Fibroblast of skin of right biceps (primary cell): ENCODE data around the gene CEP128.

ENCODE experiments used
- DNase-seq: peaks from one replicate; pipeline ENCODE4 v3.0.0-alpha.2; 2013

Gene CEP128

GRCh38 chr14:80658155-80658554 lies 283.4 kb downstream of the CEP128 start:
- no peak for DNase-seq

DNA sequence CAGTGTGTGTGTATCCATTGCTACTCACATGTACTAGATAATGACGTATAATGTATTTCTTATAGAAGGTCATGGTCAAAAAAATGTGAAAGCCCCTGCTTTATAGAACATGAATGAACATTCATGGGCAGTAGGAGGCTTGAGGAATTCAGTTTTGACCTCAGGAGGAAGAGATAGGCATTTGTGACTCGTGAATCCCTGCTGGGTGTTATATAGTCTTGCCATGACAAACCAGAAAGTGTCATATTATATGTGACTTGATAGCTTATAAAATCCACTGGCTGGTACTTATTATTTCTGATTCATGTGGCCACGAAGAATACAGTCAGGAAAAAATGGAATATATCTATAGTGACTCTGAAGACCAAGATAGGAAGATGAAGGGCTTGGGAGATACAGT lies 287.6 kb downstream of the CEP128 start:
- peak; percentile 68 for DNase-seq

- no peak for DNase-seq
Measured at GRCh38 chr14:80645667-80646413, 295.7 kb downstream of the CEP128 start.

- no peak for DNase-seq
Measured at GRCh38 chr14:80644826-80645225, 296.7 kb downstream of the CEP128 start.

DNA sequence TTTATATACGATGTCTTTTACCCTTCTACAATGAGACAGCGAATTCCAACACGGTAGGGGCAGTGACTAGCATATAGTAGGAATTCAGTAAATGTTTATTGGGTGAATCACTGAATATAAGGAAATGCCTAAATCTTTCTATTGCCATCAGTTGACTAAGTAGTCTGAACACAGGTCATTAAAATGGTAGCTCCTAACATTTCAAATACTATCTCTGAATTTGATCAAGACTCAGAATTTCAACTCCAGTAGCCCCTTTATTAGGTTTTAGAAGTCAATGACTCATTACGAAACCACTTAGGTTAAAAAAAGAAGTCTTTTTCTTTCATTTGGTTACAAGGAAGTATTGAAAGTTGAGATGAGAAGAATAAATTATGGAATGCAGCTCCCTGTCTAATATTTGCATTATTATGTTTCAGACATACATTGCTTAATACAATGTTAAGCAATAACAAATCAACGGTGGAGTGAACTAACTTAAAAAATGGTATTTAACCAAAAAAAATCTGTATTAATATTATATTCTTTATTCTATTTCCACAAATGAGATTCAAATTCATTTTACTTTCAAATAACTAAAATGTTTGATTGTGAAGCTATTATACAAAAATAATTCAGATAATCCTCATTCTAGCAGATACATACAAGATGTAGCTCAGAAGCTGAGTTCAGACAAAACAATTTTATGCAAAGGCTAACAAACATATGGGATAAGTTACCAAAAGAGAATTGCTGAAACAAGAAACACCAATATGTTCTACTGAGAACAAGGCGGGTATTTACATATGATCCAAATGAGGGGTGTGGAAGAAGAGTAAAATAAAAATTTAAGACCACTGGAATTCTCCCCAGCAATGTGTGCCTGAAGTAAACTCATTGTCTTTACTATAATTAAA lies 302.7 kb downstream of the CEP128 start:
- DNase-seq: peak; percentile 96

DNA sequence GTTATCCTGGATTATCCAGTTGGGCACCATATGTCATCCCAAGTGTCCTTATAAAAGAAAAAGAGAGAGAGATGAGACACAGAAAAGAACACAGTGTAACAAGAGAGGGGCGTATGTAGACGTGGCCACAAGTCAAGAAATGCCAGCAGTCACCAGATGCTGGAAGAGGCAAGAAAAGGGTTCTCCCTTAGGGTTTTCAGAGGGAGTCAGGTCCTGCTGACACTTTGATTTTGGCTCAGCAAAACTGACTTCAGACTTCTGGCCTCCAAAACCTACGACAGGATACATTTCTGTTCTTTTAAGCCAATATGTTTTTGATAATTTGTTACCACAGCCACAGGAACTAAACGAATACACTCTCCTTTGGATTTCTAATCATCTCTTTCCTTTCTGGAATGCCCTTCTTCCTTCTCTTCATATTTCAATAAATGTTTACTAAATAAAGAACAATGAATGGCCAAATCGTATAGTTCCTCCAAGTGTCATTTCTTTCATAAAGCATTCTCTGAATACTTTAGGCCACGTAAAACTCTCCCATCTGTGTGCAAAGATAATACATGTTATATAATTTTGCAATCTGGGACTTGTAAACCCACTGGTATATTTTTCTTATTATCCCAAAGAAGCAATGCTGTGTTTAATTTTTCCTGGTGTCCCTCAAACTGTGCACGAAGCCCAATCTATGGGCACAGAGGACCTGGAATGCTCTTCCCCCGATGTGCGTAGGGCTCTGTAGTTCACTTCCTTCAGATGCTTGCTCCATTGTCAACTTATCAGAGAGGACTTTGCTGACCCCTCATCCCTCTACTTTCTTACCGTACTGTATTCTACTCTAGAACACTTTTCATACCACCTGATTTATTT lies 303.6 kb downstream of the CEP128 start:
- DNase-seq: peak; percentile 57

GRCh38 chr14:80636071-80636470 lies 305.5 kb downstream of the CEP128 start:
- DNase-seq: no peak

GRCh38 chr14:80634106-80634758 lies 307.3 kb downstream of the CEP128 start:
- DNase-seq: peak; percentile 42

- DNase-seq: peak; percentile 70
Measured at GRCh38 chr14:80629606-80630005, 311.9 kb downstream of the CEP128 start.

DNA sequence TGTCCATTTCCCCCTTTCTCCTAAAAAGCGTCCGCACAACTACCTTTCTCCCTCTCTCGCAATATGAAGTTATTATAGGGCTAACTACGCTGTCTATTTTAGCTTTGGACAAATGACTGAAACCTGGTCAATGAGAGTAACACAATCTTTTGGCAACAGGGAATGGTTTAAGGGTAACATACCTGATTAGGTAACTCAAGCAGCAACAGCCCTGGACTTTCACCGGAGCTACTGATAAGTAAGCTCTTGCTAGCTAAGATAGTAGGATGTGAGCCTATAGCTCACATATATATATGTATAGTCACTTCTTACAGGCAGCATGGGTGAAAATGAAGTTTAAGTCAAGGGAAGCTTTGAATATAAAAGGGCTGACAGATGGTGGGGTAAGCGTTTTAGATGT lies 313.0 kb downstream of the CEP128 start:
- no peak for DNase-seq

GRCh38 chr14:80627745-80628144 lies 313.8 kb downstream of the CEP128 start:
- peak; percentile 28 for DNase-seq

DNA sequence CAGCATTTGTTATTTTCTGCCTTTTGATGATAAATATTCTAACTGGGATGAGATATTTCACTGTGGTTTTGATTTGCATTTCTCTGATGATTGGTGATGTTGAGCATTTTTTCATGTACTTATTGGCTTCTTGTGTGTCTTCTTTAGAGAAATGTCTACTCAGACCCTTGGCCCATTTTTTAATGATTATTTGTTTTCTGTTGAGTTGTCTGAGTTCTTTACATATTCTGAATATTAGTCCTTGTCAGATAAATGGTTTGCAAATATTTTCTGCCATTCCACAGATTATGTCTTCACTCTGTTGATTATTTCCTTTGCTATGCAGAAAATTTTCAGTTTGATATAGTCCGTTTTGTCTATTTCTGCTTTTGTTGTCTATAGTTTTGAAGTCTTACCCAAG lies 317.0 kb downstream of the CEP128 start:
- peak; percentile 73 for DNase-seq

DNA sequence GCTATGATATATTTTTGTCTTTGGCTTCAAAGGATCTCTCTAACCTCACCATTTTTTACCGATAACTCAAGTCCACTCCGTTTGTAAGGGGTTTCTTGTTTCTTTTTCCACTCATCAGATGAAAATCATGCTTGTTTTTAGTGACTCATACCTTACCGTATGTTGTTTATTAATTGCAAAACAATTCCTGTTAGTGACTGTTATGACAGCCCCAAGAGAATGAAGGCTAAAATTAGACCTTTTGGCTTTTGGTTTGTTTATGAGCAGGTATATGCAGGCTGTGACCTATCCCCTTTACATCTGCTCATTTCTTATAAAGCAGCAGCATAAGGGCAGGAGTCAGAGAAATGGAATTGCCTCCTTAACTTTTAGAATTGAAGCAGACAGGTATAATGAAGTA lies 319.8 kb downstream of the CEP128 start:
- peak; percentile 74 for DNase-seq

DNA sequence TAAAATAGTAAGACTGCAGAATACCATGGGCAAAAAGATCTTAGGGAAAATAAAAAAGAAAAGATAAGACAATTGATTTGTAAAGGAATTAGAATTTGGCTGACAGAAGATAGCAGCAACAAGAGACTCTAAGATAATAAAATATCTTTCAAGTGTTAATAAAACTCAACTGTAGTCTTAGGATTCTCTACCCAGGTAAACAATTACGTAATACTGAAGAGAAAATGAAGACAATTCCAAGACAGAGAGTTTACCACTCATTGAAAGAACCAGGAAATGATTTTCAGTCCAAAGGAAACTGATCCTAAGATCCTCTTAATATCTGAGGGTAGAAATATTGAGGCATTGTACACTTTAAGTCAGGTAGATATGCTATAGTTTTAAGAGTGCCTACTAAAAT lies 321.1 kb downstream of the CEP128 start:
- no peak for DNase-seq

DNA sequence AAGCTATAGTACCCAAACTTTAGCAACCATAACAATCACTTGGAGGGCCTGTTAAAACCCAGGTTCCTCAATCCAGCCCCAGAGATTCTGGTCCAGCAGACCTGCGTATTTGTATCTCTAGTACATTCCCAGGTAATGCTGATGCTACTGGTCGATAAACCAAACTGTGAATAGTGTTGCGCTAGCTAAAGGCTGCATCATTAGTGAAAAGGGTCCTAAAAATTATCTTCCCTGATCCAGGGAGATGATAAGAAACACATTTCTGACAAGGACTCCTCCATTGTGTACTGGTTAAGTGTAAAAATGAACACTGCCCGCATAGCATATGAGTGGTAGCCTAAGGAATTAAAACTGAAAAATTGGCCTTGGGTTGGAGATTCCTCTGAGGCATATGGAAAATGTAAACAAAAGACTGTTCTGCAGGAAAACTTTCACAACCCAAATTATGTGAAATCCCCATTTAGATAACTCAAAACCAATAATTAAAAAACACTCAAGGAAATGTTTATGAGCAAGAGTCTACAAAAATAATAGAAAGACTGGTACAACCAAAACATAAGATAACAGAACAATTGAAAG lies 322.7 kb downstream of the CEP128 start:
- peak; percentile 60 for DNase-seq

- DNase-seq: no peak
Measured at GRCh38 chr14:80615831-80616230, 325.7 kb downstream of the CEP128 start.

DNA sequence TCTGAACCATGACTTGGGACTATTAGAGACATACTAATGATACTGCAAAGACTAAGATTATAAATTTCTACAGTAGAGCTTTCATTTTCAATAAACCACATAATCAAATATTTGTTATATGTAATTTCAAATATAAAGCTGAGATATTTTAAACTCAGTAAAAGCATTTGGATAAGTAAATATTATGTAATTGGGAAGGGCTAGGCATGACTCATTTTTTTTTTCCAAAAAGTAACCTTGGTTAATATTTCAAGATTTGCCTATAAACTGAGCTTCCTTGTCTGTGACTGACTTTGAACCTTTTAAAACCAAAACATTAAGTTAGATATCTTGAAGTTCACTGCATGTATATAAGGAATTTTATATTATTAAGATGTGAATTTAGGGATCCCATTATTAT lies 332.5 kb downstream of the CEP128 start:
- no peak for DNase-seq

GRCh38 chr14:80608563-80608962 lies 333.0 kb downstream of the CEP128 start:
- no peak for DNase-seq

DNA sequence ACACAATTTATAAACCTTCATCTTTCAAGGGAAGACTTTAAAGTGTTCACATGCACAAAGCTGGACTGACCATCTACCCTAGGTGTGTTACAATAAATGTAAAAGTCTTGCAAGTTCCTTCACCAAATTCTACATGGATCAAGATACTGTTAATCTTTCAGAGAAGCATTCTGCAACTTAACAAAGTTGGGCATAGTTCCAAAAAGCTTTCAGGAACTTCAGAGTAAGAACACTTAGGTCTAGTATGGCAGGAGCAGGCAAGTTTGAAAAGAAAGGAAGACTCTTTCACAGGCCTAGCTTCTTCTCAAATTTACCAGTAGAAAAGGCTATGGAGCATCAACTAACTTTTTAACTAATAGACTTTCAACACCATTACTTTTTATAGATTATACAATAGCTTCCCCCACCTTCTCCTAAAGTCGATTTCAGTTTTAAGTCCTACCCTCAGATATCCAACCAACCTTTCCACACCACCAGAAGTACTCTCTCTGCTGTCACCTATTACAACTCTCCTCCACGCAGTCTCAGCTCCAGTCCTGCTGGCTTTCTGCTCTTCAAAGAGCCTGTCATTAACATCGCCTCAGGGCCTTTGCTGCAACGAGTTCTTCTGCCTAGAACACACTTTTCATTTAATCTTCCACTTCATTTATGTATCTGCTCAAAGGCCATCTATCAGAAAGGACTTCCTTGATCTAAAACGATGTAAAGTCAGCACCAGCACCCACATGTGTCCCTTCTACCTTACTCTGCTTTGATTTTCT lies 333.9 kb downstream of the CEP128 start:
- DNase-seq: no peak

DNA sequence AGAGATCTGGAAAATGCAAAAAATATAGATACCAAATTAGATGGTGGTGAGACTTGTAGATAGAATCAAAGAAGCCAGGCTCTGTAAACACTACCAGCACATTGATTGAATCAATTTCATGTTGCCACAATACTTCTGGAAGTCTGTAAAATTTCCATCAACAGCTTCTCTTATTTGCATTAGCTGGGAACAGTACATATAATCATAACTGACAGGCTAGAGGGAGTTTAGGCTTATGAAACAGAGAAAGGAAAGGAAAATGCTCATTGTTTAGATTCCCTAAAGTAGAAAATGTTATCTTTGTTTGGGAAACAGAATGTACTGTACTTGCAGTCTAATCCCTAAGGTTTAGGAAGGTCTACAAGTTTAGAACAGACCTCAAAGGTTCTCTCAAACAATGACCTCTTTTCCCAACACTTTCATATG lies 335.2 kb downstream of the CEP128 start:
- no peak for DNase-seq

GRCh38 chr14:80605536-80605935 lies 336.0 kb downstream of the CEP128 start:
- DNase-seq: peak; percentile 49
